ENCODE data around the gene AFF3. TPM values are rescaled to one million over a fixed set of nuclear protein-coding genes. Genes with fewer than 3 reads are reported as not detected.

Gene AFF3
- total RNA-seq, 1 donor from 2014 or later, result 5.7 TPM

DNA sequence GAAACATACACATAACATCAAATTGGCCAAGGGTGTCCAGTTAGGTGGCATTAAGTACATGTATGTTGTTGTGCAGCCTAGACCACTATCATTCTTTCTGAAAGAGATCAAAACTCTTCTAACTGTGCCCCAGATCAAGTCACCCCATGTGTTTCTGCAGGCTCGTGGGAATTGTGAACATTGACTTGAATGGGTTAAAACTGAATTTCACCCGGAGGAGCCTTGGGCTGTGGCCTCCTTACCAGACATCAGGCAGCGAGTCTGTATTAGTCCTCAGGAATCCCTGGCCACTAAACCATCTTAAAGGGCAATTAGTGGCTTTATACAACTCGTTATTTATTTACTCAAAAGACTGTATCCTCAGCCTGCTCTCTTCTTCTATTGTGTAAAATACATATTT is 503.6 kb downstream of the AFF3 start:
- Mint-ChIP-seq H3K27ac (no peak overlapping the region), H3K4me3 (no peak overlapping the region), H3K4me1 (no peaks in the 10 kb centered on the region), H3K27me3 (no peaks in the 10 kb centered on the region), H3K9me3 (peaks cover 3% of the 10 kb centered on the region), H3K36me3 (ENCODE audit: low read depth) (no peaks in the 10 kb centered on the region)
- DNase-seq, result no peak
- intact Hi-C loops (cut with micrococcal nuclease), result no loop called here

DNA sequence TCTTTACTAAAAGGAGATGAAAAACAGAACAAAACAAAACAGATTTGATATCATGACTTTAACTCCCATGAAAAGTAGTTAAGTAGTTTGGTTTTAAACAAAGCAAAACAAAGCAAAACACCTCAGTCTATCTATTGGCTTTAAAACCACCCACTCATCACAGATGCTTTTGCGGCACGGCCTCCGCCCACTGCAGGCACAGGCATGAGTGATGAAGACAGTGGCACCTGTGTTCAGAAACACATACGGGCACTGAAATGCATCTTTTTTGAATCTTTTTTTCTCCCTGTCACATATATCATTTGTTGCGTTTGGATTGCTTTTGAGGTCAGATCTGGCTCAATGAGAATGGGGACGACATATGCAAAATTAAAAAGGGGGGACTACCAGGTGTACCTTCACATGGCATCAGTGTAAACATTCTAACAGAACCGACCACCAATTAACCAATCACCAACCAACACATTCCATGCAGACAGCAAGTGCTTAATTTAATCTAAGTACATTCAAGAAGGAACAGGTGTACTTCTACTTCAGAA is 505.2 kb downstream of the AFF3 start:
- no peak for DNase-seq
- Mint-ChIP-seq H3K27me3 (no peaks in the 10 kb centered on the region), H3K27ac (no peak overlapping the region), H3K36me3 (ENCODE audit: low read depth) (no peaks in the 10 kb centered on the region), H3K4me1 (no peaks in the 10 kb centered on the region), H3K9me3 (peaks cover 9% of the 10 kb centered on the region), H3K4me3 (no peak overlapping the region)
- intact Hi-C loops (cut with micrococcal nuclease), result no loop called here

DNA sequence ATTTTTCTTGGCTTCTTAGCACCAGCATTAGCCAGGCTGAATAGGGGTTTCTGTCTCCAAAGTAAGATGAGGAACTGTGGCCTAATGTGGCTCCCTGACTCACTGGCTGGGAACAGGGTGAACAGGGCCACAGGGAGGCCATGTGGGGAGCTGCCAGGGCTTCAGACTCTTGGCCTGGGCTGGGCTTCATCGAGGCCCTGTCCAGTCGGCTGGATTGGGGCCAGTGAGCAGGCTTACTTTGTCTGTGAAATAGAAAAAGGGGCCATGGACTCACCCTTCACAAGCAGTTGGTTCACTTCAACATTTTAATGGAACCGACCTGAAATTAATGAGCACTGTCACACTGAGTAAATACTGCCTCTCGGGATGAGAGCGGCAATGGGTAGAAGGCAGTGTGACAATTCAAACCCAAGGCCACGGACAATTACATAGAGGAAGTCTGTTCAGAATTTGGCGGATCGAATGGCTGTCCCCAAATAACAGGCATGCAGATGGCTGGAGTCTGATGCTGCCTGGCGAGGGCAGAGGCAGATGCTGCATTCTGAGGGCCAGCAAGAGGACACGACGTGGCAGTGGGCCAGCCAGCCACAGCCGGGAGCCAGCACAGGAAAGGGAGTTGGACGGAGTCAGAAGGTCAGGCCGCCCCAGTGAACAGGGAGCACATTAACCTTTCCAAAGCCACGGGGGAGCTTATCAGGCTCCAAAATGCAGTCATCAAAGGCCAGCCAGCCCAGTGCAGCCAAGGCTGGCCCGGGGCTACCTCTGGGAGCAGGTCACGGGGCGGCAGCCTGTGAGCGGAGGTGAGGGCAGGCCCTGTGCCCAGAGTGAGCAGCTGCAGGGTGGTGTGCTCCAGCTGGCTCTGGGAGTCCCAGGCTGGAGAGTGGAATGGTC is 506.0 kb downstream of the AFF3 start:
- peaks cover 9% of the 10 kb centered on the region for H3K9me3 Mint-ChIP-seq
- intact Hi-C loops (cut with micrococcal nuclease), result no loop called here
- no peak overlapping the region for H3K4me3 Mint-ChIP-seq

DNA sequence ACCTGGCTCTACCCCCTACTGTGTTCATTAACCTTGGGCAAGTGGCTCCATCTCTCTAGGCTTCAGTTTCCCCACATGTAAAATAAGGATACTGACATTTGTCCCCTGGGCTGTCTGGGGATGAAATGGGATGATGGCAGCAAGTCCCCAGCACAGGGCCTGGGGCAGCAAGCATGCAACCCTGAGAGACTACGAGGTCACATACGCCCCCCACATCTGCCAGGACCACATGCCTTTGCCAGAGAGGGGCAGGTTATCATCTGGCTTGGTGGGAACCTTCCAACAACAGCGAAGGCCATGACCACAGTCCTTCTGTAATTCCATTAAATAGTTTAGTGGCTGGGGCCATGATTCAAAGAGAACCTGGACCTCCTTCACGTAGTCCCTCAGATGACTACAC is 506.7 kb downstream of the AFF3 start:
- no peak for DNase-seq
- Mint-ChIP-seq H3K4me1 (no peaks in the 10 kb centered on the region), H3K9me3 (peaks cover 9% of the 10 kb centered on the region), H3K27ac (no peak overlapping the region), H3K4me3 (no peak overlapping the region), H3K27me3 (no peaks in the 10 kb centered on the region), H3K36me3 (ENCODE audit: low read depth) (no peaks in the 10 kb centered on the region)
- intact Hi-C loops (cut with micrococcal nuclease), result no loop called here

More for the DNA sequence above, 506.0 kb downstream of the AFF3 start:
- DNase-seq, result no peak
- H3K4me1 Mint-ChIP-seq, result no peaks in the 10 kb centered on the region
- no peaks in the 10 kb centered on the region for H3K36me3 Mint-ChIP-seq (ENCODE audit: low read depth)
- no peak overlapping the region for H3K27ac Mint-ChIP-seq
- no peaks in the 10 kb centered on the region for H3K27me3 Mint-ChIP-seq

DNA sequence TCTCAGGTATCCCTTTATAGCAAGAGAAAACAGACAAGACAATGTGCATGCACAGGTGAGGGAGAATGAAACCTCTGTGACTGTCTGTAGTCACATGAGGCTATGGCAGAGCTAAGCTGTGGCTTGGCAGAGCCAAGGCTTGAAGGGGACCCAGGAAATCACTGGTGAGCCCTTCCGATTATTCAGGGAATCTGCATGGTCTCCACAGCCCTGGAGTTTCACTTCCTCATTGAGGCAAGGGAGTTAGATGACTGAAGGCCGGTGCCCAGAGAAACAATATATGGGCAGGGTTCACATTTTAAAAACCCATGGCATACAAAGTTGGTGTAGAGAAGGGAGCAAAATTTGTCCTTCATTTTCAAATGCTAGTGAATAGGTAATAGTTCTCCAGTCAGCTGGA is 508.2 kb downstream of the AFF3 start:
- H3K27ac Mint-ChIP-seq, result no peak overlapping the region
- H3K27me3 Mint-ChIP-seq, result no peaks in the 10 kb centered on the region
- peaks cover 9% of the 10 kb centered on the region for H3K9me3 Mint-ChIP-seq
- intact Hi-C loops (cut with micrococcal nuclease), result no loop called here
- H3K36me3 Mint-ChIP-seq (ENCODE audit: low read depth), result no peaks in the 10 kb centered on the region
- H3K4me1 Mint-ChIP-seq, result no peaks in the 10 kb centered on the region
- no peak overlapping the region for H3K4me3 Mint-ChIP-seq
- DNase-seq, result no peak

DNA sequence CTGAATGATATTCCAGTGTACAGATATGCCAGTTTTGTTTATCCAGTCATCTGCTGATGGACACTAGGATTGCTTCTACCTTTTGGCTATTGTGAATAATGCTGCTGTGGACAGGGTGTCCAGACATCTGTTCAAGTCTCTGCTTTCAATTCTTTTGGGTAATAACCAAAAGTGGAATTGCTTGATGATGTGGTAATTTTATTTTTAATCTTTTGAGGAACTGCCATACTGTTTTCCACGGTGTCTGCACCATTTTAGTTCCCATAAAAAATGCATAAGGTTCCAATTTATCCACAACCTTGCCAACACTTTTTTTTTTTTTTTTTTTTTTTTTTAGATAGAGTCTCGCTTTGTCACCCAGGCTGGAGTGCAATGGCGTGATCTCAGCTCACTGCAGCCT is 510.7 kb downstream of the AFF3 start:
- Mint-ChIP-seq H3K27me3 (no peaks in the 10 kb centered on the region), H3K9me3 (peaks cover 9% of the 10 kb centered on the region), H3K27ac (no peak overlapping the region), H3K4me3 (no peak overlapping the region), H3K36me3 (ENCODE audit: low read depth) (no peaks in the 10 kb centered on the region), H3K4me1 (no peaks in the 10 kb centered on the region)
- intact Hi-C loops (cut with micrococcal nuclease), result no loop called here
- DNase-seq, result no peak

DNA sequence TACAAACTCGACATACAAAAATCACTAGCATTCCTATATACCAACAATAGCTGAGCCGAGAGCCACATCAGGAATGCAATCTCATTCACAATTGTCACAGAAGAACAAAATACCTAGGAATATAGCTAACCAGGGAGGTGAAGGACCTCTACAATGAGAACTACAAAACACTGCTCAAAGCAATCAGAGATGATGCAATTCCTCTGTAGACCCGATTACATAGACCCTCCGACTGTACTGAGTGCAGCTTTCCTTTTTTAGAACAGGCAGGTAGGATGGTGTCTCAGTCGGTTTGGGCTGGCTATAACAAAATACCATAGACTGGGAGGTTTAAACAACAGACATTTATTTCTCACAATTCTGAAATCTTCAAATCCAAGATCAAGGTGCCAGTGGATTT is 513.1 kb downstream of the AFF3 start:
- Mint-ChIP-seq H3K9me3 (peaks cover 8% of the 10 kb centered on the region), H3K27me3 (no peaks in the 10 kb centered on the region), H3K4me3 (no peak overlapping the region)

DNA sequence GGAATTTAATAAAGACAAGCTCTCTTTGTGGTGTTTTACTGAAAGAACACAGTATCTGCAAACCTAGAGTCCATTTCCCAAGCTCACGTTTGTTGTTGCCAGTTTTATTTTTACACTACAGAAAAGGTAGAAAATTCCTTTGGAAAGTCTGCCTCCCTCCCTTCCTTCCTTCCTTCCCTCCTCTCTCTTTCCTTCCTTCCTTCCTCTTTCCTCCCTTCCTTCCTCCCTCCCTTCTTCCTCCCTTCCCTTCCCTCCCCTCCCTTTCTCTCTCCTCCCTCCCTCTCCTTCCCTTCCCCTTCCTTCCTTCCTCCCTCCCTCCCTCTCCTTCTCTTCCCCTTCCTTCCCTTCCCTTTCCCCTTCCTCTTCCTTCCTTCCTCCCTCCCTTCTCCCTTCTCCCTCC is 516.2 kb downstream of the AFF3 start:
- H3K4me3 Mint-ChIP-seq, result no peak overlapping the region
- no peak overlapping the region for H3K27ac Mint-ChIP-seq
- H3K9me3 Mint-ChIP-seq, result no peaks in the 10 kb centered on the region
- no peaks in the 10 kb centered on the region for H3K4me1 Mint-ChIP-seq
- no peaks in the 10 kb centered on the region for H3K27me3 Mint-ChIP-seq
- intact Hi-C loops (cut with micrococcal nuclease), result no loop called here
- DNase-seq, result no peak
- no peaks in the 10 kb centered on the region for H3K36me3 Mint-ChIP-seq (ENCODE audit: low read depth)

More for the DNA sequence above, 513.1 kb downstream of the AFF3 start:
- intact Hi-C loops (cut with micrococcal nuclease), result no loop called here
- DNase-seq, result no peak
- H3K4me1 Mint-ChIP-seq, result no peaks in the 10 kb centered on the region
- H3K27ac Mint-ChIP-seq, result no peak overlapping the region
- H3K36me3 Mint-ChIP-seq (ENCODE audit: low read depth), result no peaks in the 10 kb centered on the region

DNA sequence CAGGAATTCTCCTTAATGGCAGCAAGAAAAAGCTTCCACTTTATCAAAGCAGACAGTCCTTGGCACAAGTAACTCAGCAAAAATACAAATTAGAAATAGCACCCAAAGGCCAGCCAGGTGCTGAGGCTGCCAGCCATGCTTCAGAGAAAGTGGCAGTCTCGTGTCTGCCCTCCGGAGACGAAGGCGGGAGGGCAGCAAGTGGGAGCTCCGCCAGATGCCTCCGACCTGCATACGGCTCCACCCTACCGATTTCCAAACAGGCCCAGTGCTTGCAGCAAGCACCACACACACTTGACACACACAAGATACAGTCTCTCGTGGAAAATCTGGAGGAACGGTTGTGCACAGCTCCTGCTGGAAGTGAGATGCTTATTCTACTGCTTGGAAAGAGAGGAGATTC is 517.7 kb downstream of the AFF3 start:
- intact Hi-C loops (cut with micrococcal nuclease), result no loop called here
- no peaks in the 10 kb centered on the region for H3K27me3 Mint-ChIP-seq
- H3K9me3 Mint-ChIP-seq, result no peaks in the 10 kb centered on the region
- H3K36me3 Mint-ChIP-seq (ENCODE audit: low read depth), result no peaks in the 10 kb centered on the region
- H3K4me1 Mint-ChIP-seq, result no peaks in the 10 kb centered on the region
- no peak for DNase-seq
- no peak overlapping the region for H3K27ac Mint-ChIP-seq
- H3K4me3 Mint-ChIP-seq, result no peak overlapping the region

DNA sequence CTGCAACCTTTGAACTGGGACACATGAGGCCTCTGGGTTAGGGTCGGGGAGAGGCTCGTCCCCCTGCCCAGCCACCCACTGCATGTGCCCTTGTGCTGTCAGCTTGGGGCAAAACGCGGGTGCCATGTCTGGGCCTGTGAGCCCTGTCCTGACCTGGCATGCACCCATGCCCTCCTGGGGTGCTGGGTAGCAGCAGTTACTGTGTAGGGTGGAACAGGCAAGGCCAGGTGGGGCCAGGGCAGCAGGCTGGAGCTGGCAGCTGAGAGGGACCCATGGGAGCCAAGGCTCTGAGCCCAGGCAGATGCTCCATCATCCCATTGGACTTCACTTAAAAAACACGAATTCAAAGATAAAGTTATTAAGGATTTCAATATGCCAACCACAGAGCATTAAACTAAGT is 518.8 kb downstream of the AFF3 start:
- no peaks in the 10 kb centered on the region for H3K36me3 Mint-ChIP-seq (ENCODE audit: low read depth)
- no peaks in the 10 kb centered on the region for H3K27me3 Mint-ChIP-seq
- no peak for DNase-seq
- H3K9me3 Mint-ChIP-seq, result no peaks in the 10 kb centered on the region
- intact Hi-C loops (cut with micrococcal nuclease), result no loop called here
- no peaks in the 10 kb centered on the region for H3K4me1 Mint-ChIP-seq
- no peak overlapping the region for H3K27ac Mint-ChIP-seq
- no peak overlapping the region for H3K4me3 Mint-ChIP-seq

DNA sequence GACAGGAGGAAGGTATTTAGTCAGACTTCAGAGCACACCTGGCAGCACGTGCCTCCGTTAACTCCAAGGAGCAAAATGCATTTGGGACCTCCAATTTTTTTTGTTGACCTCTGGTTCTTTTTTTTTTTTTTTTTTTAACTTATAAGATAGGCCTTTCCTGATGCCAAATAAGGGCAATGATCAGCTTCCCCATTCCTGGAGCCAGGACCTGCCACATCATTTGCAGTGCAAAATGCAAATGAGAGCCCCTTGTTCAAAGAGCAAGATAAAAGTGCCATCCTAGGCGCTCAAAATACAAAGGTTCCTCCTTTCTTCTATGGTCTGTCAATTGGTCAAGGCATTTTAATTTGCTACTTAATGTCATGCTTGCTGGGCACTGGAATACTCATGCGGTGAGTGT is 519.4 kb downstream of the AFF3 start:
- Mint-ChIP-seq H3K9me3 (no peaks in the 10 kb centered on the region), H3K27ac (no peak overlapping the region), H3K27me3 (no peaks in the 10 kb centered on the region), H3K4me3 (no peak overlapping the region), H3K4me1 (no peaks in the 10 kb centered on the region), H3K36me3 (ENCODE audit: low read depth) (no peaks in the 10 kb centered on the region)
- intact Hi-C loops (cut with micrococcal nuclease), result no loop called here
- DNase-seq, result no peak

DNA sequence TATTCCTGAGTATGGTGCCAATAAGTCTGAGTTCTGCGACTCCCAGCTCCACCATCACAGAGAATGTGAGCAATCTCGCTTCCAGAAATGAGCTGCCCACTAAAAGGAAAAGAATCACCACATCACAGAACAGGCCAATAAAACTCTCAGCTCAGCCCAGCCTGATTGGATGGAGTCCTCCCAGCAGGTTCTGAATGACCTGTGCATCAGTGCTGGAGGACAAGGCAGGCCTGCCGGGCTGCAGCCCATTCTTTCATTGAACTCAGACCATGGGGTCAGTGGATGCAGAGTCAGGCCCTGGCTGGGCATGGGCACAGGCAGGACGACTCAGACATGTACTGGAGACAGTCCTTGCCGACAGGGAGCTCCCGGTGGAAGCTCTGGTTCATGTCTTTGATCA is 519.9 kb downstream of the AFF3 start:
- Mint-ChIP-seq H3K4me3 (no peak overlapping the region), H3K27ac (no peak overlapping the region), H3K36me3 (ENCODE audit: low read depth) (no peaks in the 10 kb centered on the region), H3K27me3 (no peaks in the 10 kb centered on the region), H3K4me1 (peaks cover 1% of the 10 kb centered on the region), H3K9me3 (no peaks in the 10 kb centered on the region)
- DNase-seq, result no peak
- intact Hi-C loops (cut with micrococcal nuclease), result no loop called here

DNA sequence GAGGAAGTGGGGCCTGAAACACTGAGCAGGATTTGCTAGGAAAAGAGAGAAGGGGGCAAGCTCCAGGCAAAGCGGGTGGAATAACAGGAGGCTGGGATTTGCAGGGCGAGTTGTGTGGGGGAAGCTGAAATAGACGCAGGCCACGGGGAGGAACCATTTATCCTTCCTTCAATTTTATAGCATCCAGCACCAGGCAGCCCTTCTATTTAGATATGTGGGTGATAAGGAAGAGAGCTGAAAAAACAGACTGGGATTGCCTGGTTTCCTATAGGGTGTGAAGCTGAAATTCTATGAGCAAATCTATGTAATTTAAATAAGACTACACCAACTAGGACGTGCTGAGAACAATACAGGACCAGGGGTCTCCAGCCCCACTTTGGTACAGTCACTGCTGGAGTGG is 520.6 kb downstream of the AFF3 start:
- Mint-ChIP-seq H3K36me3 (ENCODE audit: low read depth) (no peaks in the 10 kb centered on the region), H3K9me3 (no peaks in the 10 kb centered on the region), H3K27me3 (no peaks in the 10 kb centered on the region), H3K4me3 (no peak overlapping the region), H3K27ac (no peak overlapping the region), H3K4me1 (peaks cover 2% of the 10 kb centered on the region)
- intact Hi-C loops (cut with micrococcal nuclease), result no loop called here
- DNase-seq, result no peak

DNA sequence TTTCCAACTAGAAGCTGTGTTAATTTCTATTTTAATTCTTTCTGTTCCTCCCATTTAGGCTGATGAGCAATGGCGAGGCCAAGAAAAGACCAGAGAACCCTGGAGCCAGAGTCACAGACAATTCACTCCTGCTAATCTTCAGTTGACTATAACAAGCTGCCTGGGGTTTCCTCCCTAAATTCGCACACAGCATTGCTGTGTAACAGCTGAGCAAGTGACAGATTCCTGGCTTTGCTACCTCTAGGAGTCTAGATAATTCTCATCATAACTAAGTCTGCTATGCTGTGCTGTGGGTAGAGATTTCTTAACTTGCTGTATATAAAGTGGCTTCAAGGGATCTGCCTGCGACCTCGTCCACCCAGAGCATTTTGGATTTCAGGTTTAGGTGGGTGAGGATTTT is 521.3 kb downstream of the AFF3 start:
- intact Hi-C loops (cut with micrococcal nuclease), result no loop called here
- Mint-ChIP-seq H3K4me3 (no peak overlapping the region), H3K4me1 (peaks cover 2% of the 10 kb centered on the region)

DNA sequence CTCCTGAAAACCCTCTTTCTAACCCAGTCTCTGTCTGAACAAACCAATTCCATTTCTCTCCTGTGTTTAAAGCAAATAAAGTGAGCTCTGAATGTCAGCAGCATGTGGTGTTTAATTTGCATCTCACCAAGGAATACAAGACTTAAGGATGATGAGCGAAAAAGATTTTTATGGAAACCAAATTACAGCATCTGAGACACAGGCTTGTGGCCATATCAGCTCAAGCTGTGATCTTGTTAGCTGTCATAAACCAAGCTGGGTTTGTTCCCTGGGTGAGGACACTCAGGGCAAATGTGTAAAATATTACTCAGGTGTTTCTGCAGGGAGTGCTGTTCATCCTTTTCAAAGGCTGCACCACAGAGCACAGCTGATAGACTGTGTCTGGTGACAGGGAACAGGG is 523.2 kb downstream of the AFF3 start:
- no peaks in the 10 kb centered on the region for H3K36me3 Mint-ChIP-seq (ENCODE audit: low read depth)
- intact Hi-C loops (cut with micrococcal nuclease), result no loop called here
- H3K27me3 Mint-ChIP-seq, result no peaks in the 10 kb centered on the region
- H3K9me3 Mint-ChIP-seq, result no peaks in the 10 kb centered on the region
- peaks cover 2% of the 10 kb centered on the region for H3K4me1 Mint-ChIP-seq
- H3K4me3 Mint-ChIP-seq, result no peak overlapping the region
- H3K27ac Mint-ChIP-seq, result no peak overlapping the region
- DNase-seq, result no peak

More for the DNA sequence above, 521.3 kb downstream of the AFF3 start:
- H3K27ac Mint-ChIP-seq, result no peak overlapping the region
- no peaks in the 10 kb centered on the region for H3K36me3 Mint-ChIP-seq (ENCODE audit: low read depth)
- no peaks in the 10 kb centered on the region for H3K9me3 Mint-ChIP-seq
- DNase-seq, result no peak
- H3K27me3 Mint-ChIP-seq, result no peaks in the 10 kb centered on the region
